HUES64 (cell line): ENCODE data around the gene ACTL8.

ENCODE experiments used
- H3K27ac ChIP-seq: 2 replicates; pipeline ENCODE4 v1.7.0; 2013; ENCODE audit warnings: low read depth, low read length, inconsistent platforms
- H3K27me3 ChIP-seq: 2 replicates; pipeline ENCODE4 v1.6.1; 2013; ENCODE audit warnings: mild to moderate bottlenecking, low read length; ENCODE audit not compliant: insufficient read depth
- H3K36me3 ChIP-seq: 2 replicates; pipeline ENCODE4 v1.6.1; 2013; ENCODE audit warnings: mild to moderate bottlenecking, low read length; ENCODE audit not compliant: insufficient read depth
- H3K4me1 ChIP-seq: 2 replicates; pipeline ENCODE4 v1.6.1; 2013; ENCODE audit warnings: mild to moderate bottlenecking, low read length, moderate library complexity; ENCODE audit not compliant: insufficient read depth
- H3K4me3 ChIP-seq: 2 replicates; pipeline ENCODE4 v1.5.1; 2013; ENCODE audit warnings: mild to moderate bottlenecking, low read length, moderate library complexity
- H3K9ac ChIP-seq: 2 replicates; pipeline ENCODE4 v1.6.1; 2013; ENCODE audit warnings: mild to moderate bottlenecking, low read depth, low read length
- H3K9me3 ChIP-seq: 2 replicates; pipeline ENCODE4 v1.6.1; 2013; ENCODE audit warnings: low read depth, low read length; ENCODE audit not compliant: insufficient read depth
- WGBS: fragments of 150-250, 120-280 bp; methylation state at CpG from one replicate; pipeline ENCODE4 v1.1.7; 2013; ENCODE audit warnings: missing lambda C conversion rate; 5-methylcytosine and 5-hydroxymethylcytosine counted together

ACTL8 gene

GRCh38 chr1:17862121-17862520 lies 107.0 kb downstream of the ACTL8 start:
- Histone ChIP-seq H3K4me3 (no peak overlapping the region), H3K27ac (no peak overlapping the region), H3K36me3 (no peaks in the 10 kb centered on the region), H3K27me3 (no peaks in the 10 kb centered on the region), H3K9ac (no peak overlapping the region), H3K4me1 (0 out of 2 replicates have a peak, but pooled peaks cover 14% of the 10 kb centered on the region), H3K9me3 (peaks cover 2% of the 10 kb centered on the region; the same call in 1 of the 2 replicates)
- WGBS, result 68% methylated on average over 2 of the region's 2 CpGs

- Histone ChIP-seq H3K9me3 (peaks cover 10% of the 10 kb centered on the region; the same call in 1 of the 2 replicates), H3K27me3 (no peaks in the 10 kb centered on the region), H3K4me1 (0 out of 2 replicates have a peak, but pooled peaks cover 14% of the 10 kb centered on the region), H3K4me3 (no peak overlapping the region), H3K36me3 (no peaks in the 10 kb centered on the region), H3K27ac (no peak overlapping the region), H3K9ac (no peak overlapping the region)
- WGBS, result 77% methylated on average over 9 of the region's 9 CpGs
Observed at GRCh38 chr1:17865912-17866739, 111.0 kb downstream of the ACTL8 start.

GRCh38 chr1:17866740-17867029 lies 111.6 kb downstream of the ACTL8 start:
- H3K4me3 ChIP-seq, result no peak overlapping the region
- H3K4me1 ChIP-seq, result 0 out of 2 replicates have a peak, but pooled peaks cover 14% of the 10 kb centered on the region
- H3K36me3 ChIP-seq, result no peaks in the 10 kb centered on the region
- no peak overlapping the region for H3K9ac ChIP-seq
- no peaks in the 10 kb centered on the region for H3K27me3 ChIP-seq
- H3K27ac ChIP-seq, result no peak overlapping the region
- 90% methylated on average over 3 of the region's 3 CpGs for WGBS
- H3K9me3 ChIP-seq, result peaks cover 10% of the 10 kb centered on the region; the same call in 1 of the 2 replicates

DNA sequence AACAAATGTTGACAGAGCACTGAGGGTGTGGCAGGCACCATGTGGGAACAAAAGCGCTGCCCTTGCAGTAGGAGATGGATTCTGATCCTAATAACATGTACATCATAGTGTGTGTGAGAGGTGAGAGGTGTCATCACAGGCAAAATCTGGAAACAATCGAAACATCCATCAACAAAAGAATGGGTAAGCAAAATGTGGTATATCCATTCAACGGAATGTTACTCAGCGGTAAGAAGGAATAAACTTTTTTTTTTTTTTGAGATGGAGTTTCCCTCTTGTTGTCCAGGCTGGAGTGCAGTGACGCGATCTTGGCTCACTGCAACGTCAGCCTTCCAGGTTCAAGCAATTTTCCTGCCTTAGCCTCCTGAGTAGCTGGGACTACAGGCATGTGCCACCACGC lies 112.3 kb downstream of the ACTL8 start:
- H3K27me3 ChIP-seq, result no peaks in the 10 kb centered on the region
- H3K9ac ChIP-seq, result no peak overlapping the region
- no peaks in the 10 kb centered on the region for H3K36me3 ChIP-seq
- peaks cover 10% of the 10 kb centered on the region; the same call in 1 of the 2 replicates for H3K9me3 ChIP-seq
- no peak overlapping the region for H3K27ac ChIP-seq
- H3K4me3 ChIP-seq, result no peak overlapping the region
- H3K4me1 ChIP-seq, result 0 out of 2 replicates have a peak, but pooled peaks cover 7% of the 10 kb centered on the region
- 94% methylated on average over 8 of the region's 8 CpGs for WGBS

DNA sequence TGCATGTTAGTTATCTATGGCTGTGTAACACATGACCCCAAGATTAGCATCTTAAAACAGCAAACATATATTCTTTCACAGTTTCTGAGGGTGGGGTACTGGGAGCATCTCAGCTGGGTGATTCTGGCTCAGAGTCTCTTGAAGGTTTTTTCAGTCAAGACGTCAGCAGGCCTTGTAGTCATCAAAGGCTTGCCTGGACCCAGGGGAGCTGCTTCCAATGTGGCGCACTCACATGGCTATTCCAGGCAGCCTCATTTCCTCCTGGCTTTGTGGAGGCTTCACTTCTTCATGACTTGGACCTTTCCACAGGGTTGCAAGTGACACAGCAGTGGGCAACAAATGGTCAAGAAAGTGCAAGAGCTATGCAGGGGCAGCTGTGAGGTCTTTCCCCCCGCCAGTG lies 114.7 kb downstream of the ACTL8 start:
- peaks cover 10% of the 10 kb centered on the region; the same call in 1 of the 2 replicates for H3K9me3 ChIP-seq
- H3K27ac ChIP-seq, result no peak overlapping the region
- H3K4me1 ChIP-seq, result peaks cover 9% of the 10 kb centered on the region; the same call in 1 of the 2 replicates
- H3K27me3 ChIP-seq, result no peaks in the 10 kb centered on the region
- no peak overlapping the region for H3K4me3 ChIP-seq
- no peak overlapping the region for H3K9ac ChIP-seq
- WGBS, result 89% methylated on average over 3 of the region's 3 CpGs
- no peaks in the 10 kb centered on the region for H3K36me3 ChIP-seq

DNA sequence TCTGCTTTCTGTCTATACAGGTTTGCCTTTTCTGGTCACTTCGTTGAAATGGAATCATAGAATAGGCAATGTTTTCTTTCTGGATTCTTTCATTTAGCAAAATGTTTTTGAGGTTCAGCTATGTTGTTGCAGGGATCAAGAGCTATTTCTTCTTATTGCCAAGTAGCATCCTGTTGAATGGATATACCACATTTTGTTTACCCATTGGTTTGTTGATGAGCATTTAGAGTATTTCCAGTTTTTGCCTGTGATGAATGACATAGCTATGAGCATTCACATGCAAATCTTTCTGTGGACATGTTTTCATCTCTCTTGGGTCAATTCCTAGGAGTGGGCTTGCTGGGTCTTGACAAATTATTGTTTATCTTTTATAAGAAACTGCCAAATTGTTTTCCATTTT lies 115.5 kb downstream of the ACTL8 start:
- Histone ChIP-seq H3K4me1 (peaks cover 12% of the 10 kb centered on the region; the same call in 1 of the 2 replicates), H3K36me3 (no peaks in the 10 kb centered on the region), H3K27me3 (no peaks in the 10 kb centered on the region), H3K9ac (no peak overlapping the region), H3K9me3 (peaks cover 10% of the 10 kb centered on the region; the same call in 1 of the 2 replicates), H3K27ac (no peak overlapping the region), H3K4me3 (no peak overlapping the region)
- 97% methylated on average over 1 of the region's 1 CpG for WGBS

GRCh38 chr1:17873007-17873675 lies 118.0 kb downstream of the ACTL8 start:
- no peak overlapping the region for H3K4me3 ChIP-seq
- 88% methylated on average over 8 of the region's 8 CpGs for WGBS
- H3K27ac ChIP-seq, result no peak overlapping the region
- H3K27me3 ChIP-seq, result no peaks in the 10 kb centered on the region
- H3K9ac ChIP-seq, result no peak overlapping the region
- peaks cover 5% of the 10 kb centered on the region; the same call in 1 of the 2 replicates for H3K4me1 ChIP-seq
- H3K36me3 ChIP-seq, result no peaks in the 10 kb centered on the region
- peaks cover 4% of the 10 kb centered on the region; the same call in 1 of the 2 replicates for H3K9me3 ChIP-seq

- H3K27ac ChIP-seq, result no peak overlapping the region
- H3K4me3 ChIP-seq, result no peak overlapping the region
- no peak overlapping the region for H3K9ac ChIP-seq
- H3K9me3 ChIP-seq, result peaks cover 4% of the 10 kb centered on the region; the same call in 1 of the 2 replicates
- H3K36me3 ChIP-seq, result no peaks in the 10 kb centered on the region
- no peaks in the 10 kb centered on the region for H3K27me3 ChIP-seq
- 93% methylated on average over 1 of the region's 1 CpG for WGBS
- peaks cover 5% of the 10 kb centered on the region; the same call in 1 of the 2 replicates for H3K4me1 ChIP-seq
Observed at GRCh38 chr1:17874231-17874630, 119.1 kb downstream of the ACTL8 start.

DNA sequence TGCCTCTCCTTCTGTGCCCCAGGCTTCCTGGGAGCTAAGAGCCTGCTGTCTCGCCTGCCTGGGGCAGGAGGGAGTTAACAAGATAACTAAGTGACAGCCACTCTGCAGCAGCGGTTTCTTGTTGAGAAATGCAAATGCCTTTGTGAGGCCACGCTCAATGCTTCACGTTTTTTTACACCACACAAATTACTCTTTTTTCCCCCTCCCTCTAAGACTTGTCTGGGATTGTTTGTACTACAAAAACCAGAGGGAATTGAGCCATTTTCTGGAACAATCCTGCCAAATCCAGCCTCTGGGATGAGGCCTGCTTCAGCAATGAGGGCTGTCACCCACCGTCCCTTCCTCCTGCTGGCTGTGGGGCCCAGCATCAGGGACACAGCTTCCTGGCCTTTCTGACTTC lies 119.6 kb downstream of the ACTL8 start:
- no peak overlapping the region for H3K27ac ChIP-seq
- peaks cover 4% of the 10 kb centered on the region; the same call in 1 of the 2 replicates for H3K9me3 ChIP-seq
- H3K4me1 ChIP-seq, result peaks cover 5% of the 10 kb centered on the region; the same call in 1 of the 2 replicates
- no peak overlapping the region for H3K9ac ChIP-seq
- no peaks in the 10 kb centered on the region for H3K27me3 ChIP-seq
- no peak overlapping the region for H3K4me3 ChIP-seq
- 22% methylated on average over 5 of the region's 5 CpGs for WGBS
- H3K36me3 ChIP-seq, result no peaks in the 10 kb centered on the region

DNA sequence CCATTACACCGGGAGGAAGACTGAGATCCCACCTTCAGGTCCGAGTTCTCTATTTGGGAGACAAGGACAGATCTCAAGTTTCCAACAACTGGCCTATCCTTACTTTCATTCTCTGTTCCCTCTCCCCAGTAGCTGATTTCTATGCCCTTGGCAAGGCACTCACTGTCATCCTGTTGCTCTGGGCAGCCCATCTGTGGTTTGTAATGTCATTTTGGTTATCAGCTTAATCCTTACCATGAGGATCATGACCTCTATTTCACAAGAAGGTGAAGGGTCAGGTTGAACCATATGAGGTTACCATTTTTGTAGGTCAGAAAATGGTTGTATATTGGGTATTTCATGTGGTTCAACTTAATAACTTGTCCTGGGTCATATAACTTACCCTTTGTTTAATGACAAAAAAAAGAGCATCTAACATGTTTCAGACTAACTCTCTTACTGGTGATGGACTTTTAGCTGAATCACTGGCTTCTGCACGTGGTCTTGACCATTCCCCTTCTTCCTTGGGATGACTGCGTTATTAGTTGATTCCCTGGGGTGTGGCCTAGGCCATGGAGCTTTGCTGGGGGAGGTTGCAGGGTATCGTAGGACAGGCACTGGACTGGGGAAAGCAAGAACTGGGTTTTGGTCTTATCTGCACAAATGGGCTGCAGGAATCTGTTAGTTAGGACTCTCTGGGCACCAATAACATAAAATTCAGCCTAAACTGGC lies 120.2 kb downstream of the ACTL8 start:
- Histone ChIP-seq H3K9ac (no peak overlapping the region), H3K4me3 (no peak overlapping the region)
- WGBS, result 74% methylated on average over 5 of the region's 5 CpGs

DNA sequence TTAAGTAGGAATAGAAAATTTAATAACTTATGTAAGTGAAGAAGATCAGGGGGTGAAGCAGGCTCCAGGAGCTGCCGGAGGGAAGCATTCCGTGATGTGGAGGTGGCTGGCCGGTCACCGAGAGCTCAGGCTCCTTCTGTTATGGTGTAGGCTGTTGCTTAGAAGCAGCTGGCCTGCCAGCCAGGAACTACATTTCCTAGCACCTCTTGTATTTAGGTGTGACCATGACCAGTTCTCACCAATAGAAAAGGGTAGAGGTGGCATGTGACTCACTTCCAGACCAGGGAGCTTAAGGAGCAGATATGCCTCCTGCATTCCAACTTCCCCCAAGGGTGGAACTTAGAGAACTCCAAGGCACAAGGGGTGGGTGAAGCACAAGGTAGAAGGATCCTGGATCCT lies 120.7 kb downstream of the ACTL8 start:
- Histone ChIP-seq H3K36me3 (no peaks in the 10 kb centered on the region), H3K27ac (no peak overlapping the region), H3K4me3 (no peak overlapping the region), H3K9me3 (no peaks in the 10 kb centered on the region), H3K4me1 (peaks cover 5% of the 10 kb centered on the region; the same call in 1 of the 2 replicates), H3K9ac (no peak overlapping the region), H3K27me3 (no peaks in the 10 kb centered on the region)
- 91% methylated on average over 4 of the region's 4 CpGs for WGBS

More for the DNA sequence above, 120.2 kb downstream of the ACTL8 start:
- Histone ChIP-seq H3K4me1 (peaks cover 5% of the 10 kb centered on the region; the same call in 1 of the 2 replicates), H3K36me3 (no peaks in the 10 kb centered on the region), H3K9me3 (peaks cover 4% of the 10 kb centered on the region; the same call in 1 of the 2 replicates), H3K27me3 (no peaks in the 10 kb centered on the region), H3K27ac (no peak overlapping the region)
